WTC11 (cell line): ENCODE data around the gene NEAT1. TPM values are rescaled to one million over a fixed set of nuclear protein-coding genes. Genes with fewer than 3 reads are reported as not detected.

ENCODE experiments used
- ATAC-seq: fragments of 200-7000 bp; cut with Tn5 transposase; 2 replicates; pipeline ENCODE4 v1.10.0; 2021; ENCODE audit warnings: mild to moderate bottlenecking, moderate library complexity
- CTCF ChIA-PET: fragments of 300-600 bp; sonication (Branson Sonifier 250); formaldehyde crosslinking; loops from one replicate; lab custom pipeline; 2021; ENCODE audit warnings: antibody characterized with exemption; lab: Charles Lee
- POLR2A ChIA-PET: fragments of 350-600 bp; sonication (Branson Sonifier 250); formaldehyde crosslinking; loops from one replicate; lab custom pipeline; 2021; ENCODE audit warnings: antibody characterized with exemption; lab: Charles Lee
- DNase-seq: peaks from one replicate; pipeline ENCODE4 v3.0.0; 2021; ENCODE audit warnings: low spot score
- H3K27ac Mint-ChIP-seq: 2 replicates; pipeline ENCODE4 v1.8.0; 2021; ENCODE audit warnings: mixed read lengths
- H3K27me3 Mint-ChIP-seq: 2 replicates; pipeline ENCODE4 v1.8.0; 2021; ENCODE audit warnings: low read depth, mild to moderate bottlenecking, moderate library complexity, mixed read lengths
- H3K36me3 Mint-ChIP-seq: 2 replicates; pipeline ENCODE4 v1.8.0; 2021; ENCODE audit warnings: mixed read lengths
- H3K4me1 Mint-ChIP-seq: 2 replicates; pipeline ENCODE4 v1.8.0; 2022; ENCODE audit warnings: mixed read lengths
- H3K4me3 Mint-ChIP-seq: 2 replicates; pipeline ENCODE4 v1.8.0; 2021; ENCODE audit warnings: mild to moderate bottlenecking, moderate library complexity, mixed read lengths
- H3K9me3 Mint-ChIP-seq: 2 replicates; pipeline ENCODE4 v1.8.0; 2021; ENCODE audit warnings: mixed read lengths
- EMX1 ChIP-seq: fragments of 250-450 bp; sonication (Bioruptor Pico); IDR thresholded peaks from 2 replicates; pipeline ENCODE4 v1.8.0; 2021; ENCODE audit warnings: mild to moderate bottlenecking
- ESRRA ChIP-seq: sonication (generic); formaldehyde crosslinking; IDR thresholded peaks from 2 replicates; pipeline ENCODE4 v1.8.1; 2022; ENCODE audit warnings: mild to moderate bottlenecking, missing genetic modification reagents, borderline replicate concordance
- SP1 ChIP-seq: sonication (generic); formaldehyde crosslinking; conservative IDR thresholded peaks from 2 replicates; pipeline ENCODE4 v1.8.1; 2022; ENCODE audit warnings: missing genetic modification reagents
- TP53 ChIP-seq: sonication (generic); formaldehyde crosslinking; IDR thresholded peaks from 2 replicates; pipeline ENCODE4 v1.8.1; 2023; ENCODE audit warnings: mild to moderate bottlenecking, missing genetic modification reagents
- ZNF219 ChIP-seq: sonication (generic); formaldehyde crosslinking; IDR thresholded peaks from 2 replicates; pipeline ENCODE4 v1.8.0; 2023; ENCODE audit warnings: missing genetic modification reagents, mild to moderate bottlenecking, borderline replicate concordance
- ZNF317 ChIP-seq: sonication (generic); formaldehyde crosslinking; IDR thresholded peaks from 2 replicates; pipeline ENCODE4 v1.8.1; 2023; ENCODE audit warnings: low read depth, mild to moderate bottlenecking, moderate library complexity, missing genetic modification reagents, borderline replicate concordance
- total RNA-seq: library from RNA; stranded (reverse); gene quantifications from 3 replicates; pipeline ENCODE4 v1.2.3, GENCODE V29; 2021
- TF ChIP-seq, protein P1 (sequence below): sonication (generic); formaldehyde crosslinking; IDR thresholded peaks from 2 replicates; pipeline ENCODE4 v1.8.1; 2023; ENCODE audit warnings: mild to moderate bottlenecking, missing genetic modification reagents, borderline replicate concordance
- TF ChIP-seq, protein P2 (sequence below): sonication (generic); formaldehyde crosslinking; IDR thresholded peaks from 2 replicates; pipeline ENCODE4 v1.8.0; 2022; ENCODE audit warnings: missing genetic modification reagents
- TF ChIP-seq, protein P3 (sequence below): fragments of 250-450 bp; sonication (Bioruptor Pico); IDR thresholded peaks from 2 replicates; pipeline ENCODE4 v1.9.0; 2021; ENCODE audit warnings: mild to moderate bottlenecking
- TF ChIP-seq, protein P4 (sequence below): fragments of 200-600 bp; IDR thresholded peaks from 2 replicates; pipeline ENCODE4 v1.8.0; 2022; ENCODE audit warnings: antibody characterized with exemption
- TF ChIP-seq, protein P5 (sequence below): fragments of 250-450 bp; sonication (Bioruptor Pico); IDR thresholded peaks from 2 replicates; pipeline ENCODE4 v1.9.0; 2021; ENCODE audit warnings: mild to moderate bottlenecking, borderline replicate concordance

NEAT1 gene
- total RNA-seq, 1 experiment from 2014 or later = 38.1 TPM

DNA sequence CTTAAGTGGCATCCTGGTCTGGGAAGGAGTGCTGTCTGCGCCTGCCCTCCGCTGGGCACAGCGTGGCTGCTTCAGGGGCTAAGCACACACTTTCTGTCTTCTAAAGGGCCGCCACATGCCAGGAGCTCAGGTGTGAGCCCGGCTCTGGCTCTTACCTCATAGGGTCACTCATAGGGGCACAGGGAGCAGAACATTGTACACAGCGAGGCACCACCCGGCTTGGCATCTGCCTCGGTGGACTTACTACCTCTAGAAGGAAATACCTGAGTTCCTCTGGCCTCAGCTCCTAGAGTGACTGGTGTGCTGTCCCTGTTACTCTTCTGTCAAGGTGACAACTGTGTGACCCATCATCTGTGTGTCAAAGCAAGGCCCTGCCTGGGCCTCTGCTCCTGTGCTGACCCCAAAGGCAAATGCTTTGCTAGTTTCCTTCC is 13.4 kb downstream of the NEAT1 start:
- CTCF ChIA-PET = interaction anchor here (1.4 to 1.9 kb wide), 3 partner anchors 20 to 43 kb away, joined by 3 to 6 read pairs (median 5); no protein-coding TSS in a partner anchor
- no peaks in the 10 kb centered on the region for H3K9me3 Mint-ChIP-seq
- TF ChIP-seq ZNF317 (CRISPR knock-in tag) = no peak
- no peak for TF ChIP-seq ZNF219 (CRISPR knock-in tag)
- TF ChIP-seq, protein P1, sequence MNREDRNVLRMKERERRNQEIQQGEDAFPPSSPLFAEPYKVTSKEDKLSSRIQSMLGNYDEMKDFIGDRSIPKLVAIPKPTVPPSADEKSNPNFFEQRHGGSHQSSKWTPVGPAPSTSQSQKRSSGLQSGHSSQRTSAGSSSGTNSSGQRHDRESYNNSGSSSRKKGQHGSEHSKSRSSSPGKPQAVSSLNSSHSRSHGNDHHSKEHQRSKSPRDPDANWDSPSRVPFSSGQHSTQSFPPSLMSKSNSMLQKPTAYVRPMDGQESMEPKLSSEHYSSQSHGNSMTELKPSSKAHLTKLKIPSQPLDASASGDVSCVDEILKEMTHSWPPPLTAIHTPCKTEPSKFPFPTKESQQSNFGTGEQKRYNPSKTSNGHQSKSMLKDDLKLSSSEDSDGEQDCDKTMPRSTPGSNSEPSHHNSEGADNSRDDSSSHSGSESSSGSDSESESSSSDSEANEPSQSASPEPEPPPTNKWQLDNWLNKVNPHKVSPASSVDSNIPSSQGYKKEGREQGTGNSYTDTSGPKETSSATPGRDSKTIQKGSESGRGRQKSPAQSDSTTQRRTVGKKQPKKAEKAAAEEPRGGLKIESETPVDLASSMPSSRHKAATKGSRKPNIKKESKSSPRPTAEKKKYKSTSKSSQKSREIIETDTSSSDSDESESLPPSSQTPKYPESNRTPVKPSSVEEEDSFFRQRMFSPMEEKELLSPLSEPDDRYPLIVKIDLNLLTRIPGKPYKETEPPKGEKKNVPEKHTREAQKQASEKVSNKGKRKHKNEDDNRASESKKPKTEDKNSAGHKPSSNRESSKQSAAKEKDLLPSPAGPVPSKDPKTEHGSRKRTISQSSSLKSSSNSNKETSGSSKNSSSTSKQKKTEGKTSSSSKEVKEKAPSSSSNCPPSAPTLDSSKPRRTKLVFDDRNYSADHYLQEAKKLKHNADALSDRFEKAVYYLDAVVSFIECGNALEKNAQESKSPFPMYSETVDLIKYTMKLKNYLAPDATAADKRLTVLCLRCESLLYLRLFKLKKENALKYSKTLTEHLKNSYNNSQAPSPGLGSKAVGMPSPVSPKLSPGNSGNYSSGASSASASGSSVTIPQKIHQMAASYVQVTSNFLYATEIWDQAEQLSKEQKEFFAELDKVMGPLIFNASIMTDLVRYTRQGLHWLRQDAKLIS (CRISPR knock-in tag) = no peak
- no peak for TF ChIP-seq TP53 (CRISPR knock-in tag)
- TF ChIP-seq, protein P2, sequence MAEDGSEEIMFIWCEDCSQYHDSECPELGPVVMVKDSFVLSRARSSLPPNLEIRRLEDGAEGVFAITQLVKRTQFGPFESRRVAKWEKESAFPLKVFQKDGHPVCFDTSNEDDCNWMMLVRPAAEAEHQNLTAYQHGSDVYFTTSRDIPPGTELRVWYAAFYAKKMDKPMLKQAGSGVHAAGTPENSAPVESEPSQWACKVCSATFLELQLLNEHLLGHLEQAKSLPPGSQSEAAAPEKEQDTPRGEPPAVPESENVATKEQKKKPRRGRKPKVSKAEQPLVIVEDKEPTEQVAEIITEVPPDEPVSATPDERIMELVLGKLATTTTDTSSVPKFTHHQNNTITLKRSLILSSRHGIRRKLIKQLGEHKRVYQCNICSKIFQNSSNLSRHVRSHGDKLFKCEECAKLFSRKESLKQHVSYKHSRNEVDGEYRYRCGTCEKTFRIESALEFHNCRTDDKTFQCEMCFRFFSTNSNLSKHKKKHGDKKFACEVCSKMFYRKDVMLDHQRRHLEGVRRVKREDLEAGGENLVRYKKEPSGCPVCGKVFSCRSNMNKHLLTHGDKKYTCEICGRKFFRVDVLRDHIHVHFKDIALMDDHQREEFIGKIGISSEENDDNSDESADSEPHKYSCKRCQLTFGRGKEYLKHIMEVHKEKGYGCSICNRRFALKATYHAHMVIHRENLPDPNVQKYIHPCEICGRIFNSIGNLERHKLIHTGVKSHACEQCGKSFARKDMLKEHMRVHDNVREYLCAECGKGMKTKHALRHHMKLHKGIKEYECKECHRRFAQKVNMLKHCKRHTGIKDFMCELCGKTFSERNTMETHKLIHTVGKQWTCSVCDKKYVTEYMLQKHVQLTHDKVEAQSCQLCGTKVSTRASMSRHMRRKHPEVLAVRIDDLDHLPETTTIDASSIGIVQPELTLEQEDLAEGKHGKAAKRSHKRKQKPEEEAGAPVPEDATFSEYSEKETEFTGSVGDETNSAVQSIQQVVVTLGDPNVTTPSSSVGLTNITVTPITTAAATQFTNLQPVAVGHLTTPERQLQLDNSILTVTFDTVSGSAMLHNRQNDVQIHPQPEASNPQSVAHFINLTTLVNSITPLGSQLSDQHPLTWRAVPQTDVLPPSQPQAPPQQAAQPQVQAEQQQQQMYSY (CRISPR knock-in tag) = no peak
- TF ChIP-seq, protein P3, sequence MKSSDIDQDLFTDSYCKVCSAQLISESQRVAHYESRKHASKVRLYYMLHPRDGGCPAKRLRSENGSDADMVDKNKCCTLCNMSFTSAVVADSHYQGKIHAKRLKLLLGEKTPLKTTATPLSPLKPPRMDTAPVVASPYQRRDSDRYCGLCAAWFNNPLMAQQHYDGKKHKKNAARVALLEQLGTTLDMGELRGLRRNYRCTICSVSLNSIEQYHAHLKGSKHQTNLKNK (CRISPR knock-in tag) = no peak
- TF ChIP-seq, protein P4, sequence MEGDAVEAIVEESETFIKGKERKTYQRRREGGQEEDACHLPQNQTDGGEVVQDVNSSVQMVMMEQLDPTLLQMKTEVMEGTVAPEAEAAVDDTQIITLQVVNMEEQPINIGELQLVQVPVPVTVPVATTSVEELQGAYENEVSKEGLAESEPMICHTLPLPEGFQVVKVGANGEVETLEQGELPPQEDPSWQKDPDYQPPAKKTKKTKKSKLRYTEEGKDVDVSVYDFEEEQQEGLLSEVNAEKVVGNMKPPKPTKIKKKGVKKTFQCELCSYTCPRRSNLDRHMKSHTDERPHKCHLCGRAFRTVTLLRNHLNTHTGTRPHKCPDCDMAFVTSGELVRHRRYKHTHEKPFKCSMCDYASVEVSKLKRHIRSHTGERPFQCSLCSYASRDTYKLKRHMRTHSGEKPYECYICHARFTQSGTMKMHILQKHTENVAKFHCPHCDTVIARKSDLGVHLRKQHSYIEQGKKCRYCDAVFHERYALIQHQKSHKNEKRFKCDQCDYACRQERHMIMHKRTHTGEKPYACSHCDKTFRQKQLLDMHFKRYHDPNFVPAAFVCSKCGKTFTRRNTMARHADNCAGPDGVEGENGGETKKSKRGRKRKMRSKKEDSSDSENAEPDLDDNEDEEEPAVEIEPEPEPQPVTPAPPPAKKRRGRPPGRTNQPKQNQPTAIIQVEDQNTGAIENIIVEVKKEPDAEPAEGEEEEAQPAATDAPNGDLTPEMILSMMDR = no peak
- no peak for TF ChIP-seq EMX1 (CRISPR knock-in tag)
- ATAC-seq (no peak), DNase-seq (no peak)
- H3K4me1 Mint-ChIP-seq = peaks cover 3% of the 10 kb centered on the region
- no peaks in the 10 kb centered on the region for H3K27me3 Mint-ChIP-seq
- POLR2A ChIA-PET = interaction anchor here (1.0 kb wide), 1 partner anchor 13 kb away, joined by 4 read pairs; the partner anchor contains the start of gene NEAT1
- H3K36me3 Mint-ChIP-seq = no peaks in the 10 kb centered on the region
- no peak overlapping the region for H3K4me3 Mint-ChIP-seq
- H3K27ac Mint-ChIP-seq = no peak overlapping the region

DNA sequence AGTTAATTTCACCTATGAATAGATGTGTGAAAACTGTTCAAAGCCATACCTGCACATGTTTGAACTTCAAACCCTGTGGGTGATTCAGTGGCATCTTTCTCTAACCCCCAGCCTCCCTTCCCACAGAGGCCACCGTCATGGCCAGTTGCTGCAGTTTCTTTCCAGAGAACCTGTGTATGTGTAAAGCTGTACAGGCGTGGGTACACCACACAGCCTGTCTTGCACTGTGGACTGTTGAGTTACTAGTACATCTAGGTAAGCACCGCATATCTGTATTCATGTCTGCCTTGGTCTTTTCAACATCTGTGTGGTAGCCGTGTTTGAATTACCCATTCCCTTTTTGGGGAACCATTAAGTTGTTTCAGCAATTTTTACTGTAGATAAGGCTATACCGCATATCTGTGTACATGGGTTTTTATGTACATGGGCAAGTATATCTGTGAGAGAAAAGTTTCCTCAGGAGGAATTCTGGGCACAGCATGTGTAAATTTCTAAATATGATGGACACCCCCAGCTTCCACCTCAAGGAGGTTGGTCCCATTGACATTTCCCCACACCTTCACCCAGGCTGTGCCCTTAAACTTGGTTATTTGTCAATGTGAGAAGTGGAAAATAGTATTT is 13.9 kb downstream of the NEAT1 start:
- Mint-ChIP-seq H3K27ac (no peak overlapping the region), H3K9me3 (no peaks in the 10 kb centered on the region), H3K4me1 (peaks cover 5% of the 10 kb centered on the region), H3K36me3 (no peaks in the 10 kb centered on the region), H3K27me3 (no peaks in the 10 kb centered on the region), H3K4me3 (no peak overlapping the region)
- ChIA-PET POLR2A (interaction anchor here (1.0 kb wide), 1 partner anchor 14 kb away, joined by 4 read pairs; the partner anchor contains the start of gene NEAT1), CTCF (interaction anchor here (1.1 to 1.9 kb wide), 6 partner anchors 20 to 81 kb away, joined by 3 to 6 read pairs (median 4); no protein-coding TSS in a partner anchor)
- ATAC-seq (no peak), DNase-seq (no peak)
- TF ChIP-seq, protein P4 = no peak
- TF ChIP-seq SP1 (CRISPR knock-in tag) = no peak
- TF ChIP-seq, protein P5, sequence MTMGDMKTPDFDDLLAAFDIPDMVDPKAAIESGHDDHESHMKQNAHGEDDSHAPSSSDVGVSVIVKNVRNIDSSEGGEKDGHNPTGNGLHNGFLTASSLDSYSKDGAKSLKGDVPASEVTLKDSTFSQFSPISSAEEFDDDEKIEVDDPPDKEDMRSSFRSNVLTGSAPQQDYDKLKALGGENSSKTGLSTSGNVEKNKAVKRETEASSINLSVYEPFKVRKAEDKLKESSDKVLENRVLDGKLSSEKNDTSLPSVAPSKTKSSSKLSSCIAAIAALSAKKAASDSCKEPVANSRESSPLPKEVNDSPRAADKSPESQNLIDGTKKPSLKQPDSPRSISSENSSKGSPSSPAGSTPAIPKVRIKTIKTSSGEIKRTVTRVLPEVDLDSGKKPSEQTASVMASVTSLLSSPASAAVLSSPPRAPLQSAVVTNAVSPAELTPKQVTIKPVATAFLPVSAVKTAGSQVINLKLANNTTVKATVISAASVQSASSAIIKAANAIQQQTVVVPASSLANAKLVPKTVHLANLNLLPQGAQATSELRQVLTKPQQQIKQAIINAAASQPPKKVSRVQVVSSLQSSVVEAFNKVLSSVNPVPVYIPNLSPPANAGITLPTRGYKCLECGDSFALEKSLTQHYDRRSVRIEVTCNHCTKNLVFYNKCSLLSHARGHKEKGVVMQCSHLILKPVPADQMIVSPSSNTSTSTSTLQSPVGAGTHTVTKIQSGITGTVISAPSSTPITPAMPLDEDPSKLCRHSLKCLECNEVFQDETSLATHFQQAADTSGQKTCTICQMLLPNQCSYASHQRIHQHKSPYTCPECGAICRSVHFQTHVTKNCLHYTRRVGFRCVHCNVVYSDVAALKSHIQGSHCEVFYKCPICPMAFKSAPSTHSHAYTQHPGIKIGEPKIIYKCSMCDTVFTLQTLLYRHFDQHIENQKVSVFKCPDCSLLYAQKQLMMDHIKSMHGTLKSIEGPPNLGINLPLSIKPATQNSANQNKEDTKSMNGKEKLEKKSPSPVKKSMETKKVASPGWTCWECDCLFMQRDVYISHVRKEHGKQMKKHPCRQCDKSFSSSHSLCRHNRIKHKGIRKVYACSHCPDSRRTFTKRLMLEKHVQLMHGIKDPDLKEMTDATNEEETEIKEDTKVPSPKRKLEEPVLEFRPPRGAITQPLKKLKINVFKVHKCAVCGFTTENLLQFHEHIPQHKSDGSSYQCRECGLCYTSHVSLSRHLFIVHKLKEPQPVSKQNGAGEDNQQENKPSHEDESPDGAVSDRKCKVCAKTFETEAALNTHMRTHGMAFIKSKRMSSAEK (CRISPR knock-in tag) = no peak
- TF ChIP-seq ZNF317 (CRISPR knock-in tag) = no peak
- no peak for TF ChIP-seq ESRRA (CRISPR knock-in tag)
